Measurements from ENCODE around the gene TAMALIN.

TAMALIN gene

DNA sequence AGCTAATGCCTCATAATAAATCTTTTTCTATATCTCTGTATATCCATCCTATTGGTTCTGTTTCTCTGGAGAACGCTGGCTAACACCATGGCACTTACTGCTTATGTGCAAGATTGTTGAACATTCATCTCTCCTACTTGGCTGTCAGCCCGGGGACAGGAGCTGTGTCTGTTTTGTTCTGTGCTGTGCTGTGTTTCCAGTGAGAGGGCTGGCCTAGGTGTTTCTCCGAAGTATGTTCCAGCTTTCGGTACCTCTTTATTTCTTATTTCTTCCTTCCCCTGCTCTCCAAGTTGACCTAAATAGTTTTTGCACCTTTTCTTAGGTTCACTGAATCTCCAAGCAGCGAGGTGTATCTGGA lies 25.7 kb downstream of the TAMALIN start:
- Mint-ChIP-seq H3K36me3 (ENCODE audit: low read depth) (no peaks in the 10 kb centered on the region), H3K9me3 (no peaks in the 10 kb centered on the region), H3K27ac (peak overlapping the region; percentile 62), H3K4me1 (ENCODE audit: low read depth) (peaks cover 21% of the 10 kb centered on the region), H3K4me3 (peak overlapping the region; percentile 65), H3K27me3 (ENCODE audit: low read depth) (peaks cover 36% of the 10 kb centered on the region)

GRCh38 chr12:52032804-52033445 lies 26.2 kb downstream of the TAMALIN start:
- peak overlapping the region; percentile 62 for H3K27ac Mint-ChIP-seq
- no peaks in the 10 kb centered on the region for H3K36me3 Mint-ChIP-seq (ENCODE audit: low read depth)
- no peaks in the 10 kb centered on the region for H3K9me3 Mint-ChIP-seq
- H3K4me1 Mint-ChIP-seq (ENCODE audit: low read depth) = peaks cover 21% of the 10 kb centered on the region
- peak overlapping the region; percentile 66 for H3K4me3 Mint-ChIP-seq
- H3K27me3 Mint-ChIP-seq (ENCODE audit: low read depth) = peaks cover 36% of the 10 kb centered on the region

DNA sequence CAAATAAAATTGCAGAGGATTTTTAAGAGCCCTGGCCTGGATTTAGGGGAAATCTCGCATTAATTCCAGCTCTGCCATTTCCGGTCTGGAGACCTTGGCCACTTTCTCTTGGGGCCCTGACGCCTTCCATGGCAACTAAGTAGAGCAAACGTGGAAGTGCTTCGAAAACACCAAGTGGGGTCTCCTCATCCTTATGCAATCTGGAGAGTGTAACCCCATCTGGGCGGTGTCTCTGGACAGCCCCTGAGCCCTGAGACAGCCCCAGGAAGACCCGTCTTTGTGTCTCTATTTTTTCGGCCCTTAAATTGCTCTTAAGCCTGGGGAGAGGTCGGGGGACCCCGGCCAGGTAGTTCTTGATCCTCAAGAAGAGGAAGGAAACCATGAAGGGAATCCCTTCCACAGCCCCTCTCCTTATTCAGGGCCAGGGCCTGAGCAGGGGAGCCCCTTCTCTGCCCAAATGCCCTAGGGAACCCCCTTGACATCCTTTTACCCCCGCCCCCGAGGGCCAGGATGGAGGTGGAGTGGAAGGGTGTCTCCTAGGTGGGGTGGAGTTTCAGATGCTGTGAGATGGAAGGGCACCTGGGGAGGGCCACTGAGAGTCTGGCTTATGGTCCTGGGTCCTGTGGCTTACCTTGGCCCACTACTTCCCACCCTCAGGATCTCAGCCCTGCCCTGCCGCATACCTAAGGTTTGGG lies 26.8 kb downstream of the TAMALIN start:
- H3K27ac Mint-ChIP-seq = peak overlapping the region; percentile 38
- peaks cover 25% of the 10 kb centered on the region for H3K4me1 Mint-ChIP-seq (ENCODE audit: low read depth)
- H3K9me3 Mint-ChIP-seq = no peaks in the 10 kb centered on the region
- peak overlapping the region; percentile 66 for H3K4me3 Mint-ChIP-seq
- peaks cover 41% of the 10 kb centered on the region for H3K27me3 Mint-ChIP-seq (ENCODE audit: low read depth)
- H3K36me3 Mint-ChIP-seq (ENCODE audit: low read depth) = no peaks in the 10 kb centered on the region

GRCh38 chr12:52035190-52035589 lies 28.4 kb downstream of the TAMALIN start:
- H3K9me3 Mint-ChIP-seq = no peaks in the 10 kb centered on the region
- peaks cover 49% of the 10 kb centered on the region for H3K27me3 Mint-ChIP-seq (ENCODE audit: low read depth)
- peaks cover 25% of the 10 kb centered on the region for H3K4me1 Mint-ChIP-seq (ENCODE audit: low read depth)
- H3K4me3 Mint-ChIP-seq = no peak overlapping the region
- no peaks in the 10 kb centered on the region for H3K36me3 Mint-ChIP-seq (ENCODE audit: low read depth)
- no peak overlapping the region for H3K27ac Mint-ChIP-seq

DNA sequence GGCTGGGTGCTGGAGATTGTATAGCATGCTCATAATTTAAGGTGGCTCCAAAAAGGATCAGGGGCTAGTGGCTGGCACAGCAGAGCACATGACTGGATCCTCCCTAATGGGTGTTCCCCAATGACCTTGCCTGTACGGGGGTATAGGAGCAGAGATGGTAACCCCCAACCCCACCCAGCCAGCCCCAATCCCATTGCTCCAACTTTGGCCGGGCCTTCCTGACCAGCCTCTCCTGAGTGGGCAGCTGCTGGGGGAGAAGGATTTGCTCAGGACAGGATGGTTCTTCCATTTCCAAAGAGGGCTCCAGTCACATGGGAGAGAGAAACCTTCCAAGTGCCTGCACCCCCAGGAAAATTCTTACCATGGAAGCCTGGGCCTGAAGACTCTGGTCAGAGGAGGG lies 29.2 kb downstream of the TAMALIN start:
- H3K27ac Mint-ChIP-seq = no peak overlapping the region
- H3K27me3 Mint-ChIP-seq (ENCODE audit: low read depth) = peaks cover 49% of the 10 kb centered on the region
- H3K4me1 Mint-ChIP-seq (ENCODE audit: low read depth) = peaks cover 27% of the 10 kb centered on the region
- H3K4me3 Mint-ChIP-seq = peak overlapping the region; percentile 42
- H3K9me3 Mint-ChIP-seq = no peaks in the 10 kb centered on the region
- no peaks in the 10 kb centered on the region for H3K36me3 Mint-ChIP-seq (ENCODE audit: low read depth)

GRCh38 chr12:52036587-52037171 lies 29.9 kb downstream of the TAMALIN start:
- no peaks in the 10 kb centered on the region for H3K36me3 Mint-ChIP-seq (ENCODE audit: low read depth)
- no peak overlapping the region for H3K27ac Mint-ChIP-seq

GRCh38 chr12:52037248-52037861 lies 30.6 kb downstream of the TAMALIN start:
- Mint-ChIP-seq H3K27ac (no peak overlapping the region), H3K9me3 (no peaks in the 10 kb centered on the region), H3K36me3 (ENCODE audit: low read depth) (no peaks in the 10 kb centered on the region), H3K4me1 (ENCODE audit: low read depth) (peaks cover 33% of the 10 kb centered on the region), H3K27me3 (ENCODE audit: low read depth) (peaks cover 47% of the 10 kb centered on the region), H3K4me3 (no peak overlapping the region)

More at GRCh38 chr12:52036587-52037171, 29.9 kb downstream of the TAMALIN start:
- H3K4me1 Mint-ChIP-seq (ENCODE audit: low read depth) = peaks cover 29% of the 10 kb centered on the region
- peak overlapping the region; percentile 42 for H3K4me3 Mint-ChIP-seq
- no peaks in the 10 kb centered on the region for H3K9me3 Mint-ChIP-seq
- H3K27me3 Mint-ChIP-seq (ENCODE audit: low read depth) = peaks cover 49% of the 10 kb centered on the region

- Mint-ChIP-seq H3K9me3 (no peaks in the 10 kb centered on the region), H3K27me3 (ENCODE audit: low read depth) (peaks cover 42% of the 10 kb centered on the region), H3K36me3 (ENCODE audit: low read depth) (no peaks in the 10 kb centered on the region), H3K4me1 (ENCODE audit: low read depth) (peaks cover 28% of the 10 kb centered on the region), H3K27ac (peak overlapping the region; percentile 27), H3K4me3 (peak overlapping the region; percentile 63)
Measured at GRCh38 chr12:52038447-52038846, 31.7 kb downstream of the TAMALIN start.

DNA sequence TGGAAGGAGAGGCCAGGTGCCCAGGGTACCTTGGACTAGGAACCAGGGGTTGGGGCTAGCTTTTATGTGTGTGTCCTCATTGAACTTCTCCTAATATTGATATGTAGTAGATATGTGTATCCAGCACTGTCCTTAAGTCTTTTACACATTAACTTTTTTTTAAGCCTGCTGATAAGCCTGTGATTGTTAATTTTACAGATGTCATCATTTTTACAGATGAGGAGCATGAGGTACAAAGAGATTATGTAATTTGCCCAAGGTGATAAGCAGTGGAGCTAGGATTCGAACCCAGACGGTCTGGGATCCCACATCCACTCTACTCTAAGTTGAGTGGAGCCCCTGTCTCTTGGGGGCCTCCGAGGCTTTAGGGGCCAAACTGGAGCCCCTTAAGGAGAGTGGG lies 34.3 kb downstream of the TAMALIN start:
- Mint-ChIP-seq H3K4me3 (no peak overlapping the region), H3K9me3 (no peaks in the 10 kb centered on the region), H3K27ac (no peak overlapping the region), H3K27me3 (ENCODE audit: low read depth) (peaks cover 20% of the 10 kb centered on the region), H3K36me3 (ENCODE audit: low read depth) (no peaks in the 10 kb centered on the region), H3K4me1 (ENCODE audit: low read depth) (peaks cover 23% of the 10 kb centered on the region)

DNA sequence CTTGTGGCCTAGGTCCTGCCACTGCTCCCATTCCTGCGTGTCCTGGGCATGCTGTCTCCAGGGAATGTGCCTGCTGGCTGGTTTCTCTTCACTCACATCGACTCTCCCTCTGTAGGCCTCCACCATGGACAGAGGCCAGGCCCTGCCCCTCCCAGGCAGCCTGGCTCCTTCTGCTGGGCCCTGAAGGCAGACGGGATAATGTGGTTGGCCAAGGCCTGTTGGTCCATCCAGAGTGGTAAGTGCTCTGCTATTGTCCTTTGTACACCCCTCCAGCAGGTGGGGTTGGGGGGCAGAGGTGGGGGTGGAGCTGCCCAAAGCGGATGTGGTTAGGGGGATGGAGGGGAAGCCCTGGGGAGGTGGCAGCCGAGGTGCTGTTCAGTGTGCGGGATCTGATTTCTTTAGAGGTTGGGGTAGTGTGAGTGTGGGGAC lies 35.0 kb downstream of the TAMALIN start:
- peaks cover 13% of the 10 kb centered on the region for H3K27me3 Mint-ChIP-seq (ENCODE audit: low read depth)
- no peaks in the 10 kb centered on the region for H3K36me3 Mint-ChIP-seq (ENCODE audit: low read depth)
- H3K4me1 Mint-ChIP-seq (ENCODE audit: low read depth) = peaks cover 26% of the 10 kb centered on the region
- H3K4me3 Mint-ChIP-seq = no peak overlapping the region
- H3K9me3 Mint-ChIP-seq = no peaks in the 10 kb centered on the region
- no peak overlapping the region for H3K27ac Mint-ChIP-seq

DNA sequence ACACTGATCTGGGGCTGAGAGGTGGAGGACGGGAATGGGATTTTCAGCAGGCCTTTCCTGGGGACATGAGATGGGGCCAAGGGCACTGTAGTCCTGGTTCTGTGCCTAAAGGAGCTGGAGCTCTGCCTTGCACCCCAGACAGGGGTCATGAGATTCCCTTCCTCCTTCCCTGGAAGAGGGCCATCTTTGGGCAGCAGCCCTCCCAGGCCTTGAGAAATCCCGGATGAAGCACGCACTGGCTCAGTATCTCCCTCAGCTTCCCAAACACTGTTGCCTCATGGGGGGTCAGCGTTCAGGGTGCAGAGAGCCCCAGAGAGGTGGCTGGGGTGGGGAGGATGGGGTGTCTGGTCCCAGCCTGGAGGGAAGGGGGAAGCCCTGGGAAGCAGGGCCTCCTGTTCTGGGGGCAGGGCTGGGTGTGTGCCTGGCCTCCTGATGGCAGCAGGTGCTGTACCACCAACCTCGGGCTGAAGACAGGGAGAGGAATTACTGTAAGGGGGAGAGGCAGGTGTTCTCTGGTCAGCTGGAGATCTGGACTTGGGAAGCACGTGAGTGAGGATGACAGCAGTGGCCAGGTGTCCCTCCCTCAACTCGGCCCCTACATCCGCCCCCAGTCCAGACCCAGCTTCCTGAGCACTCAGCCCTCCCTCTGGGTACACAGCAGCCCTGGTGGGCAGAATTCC lies 36.1 kb downstream of the TAMALIN start:
- Mint-ChIP-seq H3K4me1 (ENCODE audit: low read depth) (peaks cover 26% of the 10 kb centered on the region), H3K27ac (no peak overlapping the region), H3K27me3 (ENCODE audit: low read depth) (peaks cover 13% of the 10 kb centered on the region)

GRCh38 chr12:52043386-52044212 lies 36.9 kb downstream of the TAMALIN start:
- no peak overlapping the region for H3K4me3 Mint-ChIP-seq
- peaks cover 22% of the 10 kb centered on the region for H3K4me1 Mint-ChIP-seq (ENCODE audit: low read depth)
- H3K27ac Mint-ChIP-seq = no peak overlapping the region
- peaks cover 8% of the 10 kb centered on the region for H3K27me3 Mint-ChIP-seq (ENCODE audit: low read depth)
- no peaks in the 10 kb centered on the region for H3K9me3 Mint-ChIP-seq
- no peaks in the 10 kb centered on the region for H3K36me3 Mint-ChIP-seq (ENCODE audit: low read depth)

More for the DNA sequence above, 36.1 kb downstream of the TAMALIN start:
- Mint-ChIP-seq H3K36me3 (ENCODE audit: low read depth) (no peaks in the 10 kb centered on the region), H3K9me3 (no peaks in the 10 kb centered on the region), H3K4me3 (no peak overlapping the region)

DNA sequence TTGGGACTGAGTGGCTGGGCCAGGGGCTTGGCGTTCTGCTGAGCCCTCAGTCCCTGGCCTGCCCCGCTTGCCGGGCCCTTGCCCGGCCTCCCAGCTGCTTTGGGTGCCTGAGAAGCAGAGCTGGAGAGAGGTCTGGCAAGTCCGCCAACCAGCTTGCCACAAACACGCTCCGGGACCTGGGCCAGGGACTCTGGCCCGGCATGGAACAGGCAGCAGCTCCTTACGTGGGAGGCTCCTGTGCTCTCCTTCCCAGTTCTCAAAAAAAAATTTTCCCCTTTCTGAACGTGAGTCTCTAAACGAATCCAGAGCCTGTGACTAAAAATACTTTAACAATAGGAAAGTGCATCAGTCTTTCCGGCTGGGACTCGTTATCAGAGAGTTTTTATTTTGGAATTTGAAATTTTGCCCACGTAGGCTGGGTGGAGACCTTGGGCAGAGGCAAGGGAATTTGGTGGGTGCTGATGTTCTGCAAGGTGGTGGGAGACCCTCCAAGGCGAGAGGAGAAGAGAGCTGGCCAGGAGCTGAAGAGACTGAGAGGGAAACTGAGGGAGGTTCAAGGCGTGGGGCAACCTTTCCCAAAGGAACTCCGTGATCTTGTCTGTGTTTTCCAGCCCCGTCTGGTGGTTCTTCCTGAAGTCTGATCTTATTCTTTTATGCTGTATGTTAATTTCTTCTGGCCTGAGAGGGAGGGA lies 37.7 kb downstream of the TAMALIN start:
- peaks cover 26% of the 10 kb centered on the region for H3K4me1 Mint-ChIP-seq (ENCODE audit: low read depth)
- no peaks in the 10 kb centered on the region for H3K9me3 Mint-ChIP-seq
- no peak overlapping the region for H3K4me3 Mint-ChIP-seq
- peaks cover 11% of the 10 kb centered on the region for H3K27me3 Mint-ChIP-seq (ENCODE audit: low read depth)
- H3K36me3 Mint-ChIP-seq (ENCODE audit: low read depth) = no peaks in the 10 kb centered on the region
- no peak overlapping the region for H3K27ac Mint-ChIP-seq

Measured in T-helper 1 cell treated with Interleukin-12 subunit alpha and Interleukin-12 subunit beta and Interleukin-4 antibody, amounts not matched to agents 30 μg/mL and 1 μg/mL, for 36 hours (primary cell).